ENCODE measurements around the gene OPCML.

The OPCML gene

GRCh38 chr11:133162227-133162626 lies 370.1 kb downstream of the OPCML start:
- no peaks in the 10 kb centered on the region for H3K4me1 Mint-ChIP-seq (ENCODE audit: low read depth)
- no peak overlapping the region for H3K4me3 Mint-ChIP-seq
- H3K36me3 Mint-ChIP-seq (ENCODE audit: low read depth): no peaks in the 10 kb centered on the region
- no peaks in the 10 kb centered on the region for H3K9me3 Mint-ChIP-seq
- no peak overlapping the region for H3K27ac Mint-ChIP-seq
- H3K27me3 Mint-ChIP-seq (ENCODE audit: low read depth): no peaks in the 10 kb centered on the region

GRCh38 chr11:133160754-133161153 lies 371.5 kb downstream of the OPCML start:
- no peak overlapping the region for H3K4me3 Mint-ChIP-seq

DNA sequence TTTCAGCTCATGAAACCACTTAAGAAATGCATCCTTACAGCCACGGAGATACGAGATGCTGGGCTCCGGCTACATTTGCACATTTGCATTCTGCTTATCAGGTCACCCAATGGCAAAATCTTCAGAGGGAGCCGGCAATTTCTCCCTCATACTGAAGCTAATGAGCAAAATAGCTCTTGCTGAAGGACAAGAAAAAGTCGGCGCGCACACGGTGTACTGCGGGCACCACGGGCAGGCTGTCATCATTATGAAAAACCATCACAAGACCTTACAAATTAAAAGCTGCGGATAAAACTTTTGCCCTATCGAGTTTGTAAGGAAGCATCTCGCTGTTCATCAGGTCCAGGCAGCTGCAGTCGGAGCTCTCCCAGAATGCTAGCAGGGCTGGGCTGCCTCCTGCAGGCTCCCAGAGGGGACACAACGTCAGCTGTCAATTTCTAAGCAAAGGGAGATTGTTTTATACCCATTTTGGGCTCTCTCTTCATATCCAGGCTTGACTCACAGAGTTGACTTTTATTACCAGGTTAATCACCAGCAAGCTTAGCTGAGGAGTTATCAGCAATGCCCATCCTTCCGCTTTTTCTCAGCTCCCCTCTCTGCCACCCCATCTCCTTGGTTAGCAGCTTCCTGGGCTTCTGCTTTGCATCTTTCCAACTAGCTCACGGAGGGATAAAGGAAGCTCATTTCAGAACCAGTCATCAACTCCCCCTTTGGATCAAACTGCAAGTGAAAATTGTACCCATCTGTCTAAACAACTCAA lies 375.1 kb downstream of the OPCML start:
- Mint-ChIP-seq H3K9me3 (no peaks in the 10 kb centered on the region), H3K4me1 (ENCODE audit: low read depth) (no peaks in the 10 kb centered on the region), H3K36me3 (ENCODE audit: low read depth) (no peaks in the 10 kb centered on the region), H3K27ac (no peak overlapping the region), H3K27me3 (ENCODE audit: low read depth) (no peaks in the 10 kb centered on the region), H3K4me3 (no peak overlapping the region)

More at GRCh38 chr11:133160754-133161153, 371.5 kb downstream of the OPCML start:
- no peaks in the 10 kb centered on the region for H3K27me3 Mint-ChIP-seq (ENCODE audit: low read depth)
- no peak overlapping the region for H3K27ac Mint-ChIP-seq
- no peaks in the 10 kb centered on the region for H3K4me1 Mint-ChIP-seq (ENCODE audit: low read depth)
- H3K36me3 Mint-ChIP-seq (ENCODE audit: low read depth): no peaks in the 10 kb centered on the region
- no peaks in the 10 kb centered on the region for H3K9me3 Mint-ChIP-seq

DNA sequence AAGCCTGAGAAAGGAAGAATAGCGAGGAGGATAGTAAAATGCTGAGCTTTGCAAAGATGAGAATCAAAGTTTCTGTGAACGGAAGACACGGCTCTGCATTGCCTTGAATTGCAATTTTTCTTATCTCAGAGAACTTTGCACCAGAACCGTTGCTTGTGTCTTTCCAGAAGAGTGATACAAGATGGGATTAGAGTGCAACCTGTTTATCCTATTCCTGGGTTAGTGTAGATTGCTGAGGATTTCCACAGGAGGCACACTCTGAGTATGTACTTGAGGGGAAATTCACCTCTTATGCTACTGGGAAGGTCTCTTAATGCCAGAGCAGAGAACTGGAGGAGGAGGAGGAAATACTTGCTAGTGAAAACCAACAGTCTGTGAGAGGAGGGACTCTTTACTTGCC lies 377.5 kb downstream of the OPCML start:
- Mint-ChIP-seq H3K9me3 (no peaks in the 10 kb centered on the region), H3K27me3 (ENCODE audit: low read depth) (no peaks in the 10 kb centered on the region), H3K36me3 (ENCODE audit: low read depth) (no peaks in the 10 kb centered on the region)

GRCh38 chr11:133154076-133154475 lies 378.2 kb downstream of the OPCML start:
- H3K36me3 Mint-ChIP-seq (ENCODE audit: low read depth): no peaks in the 10 kb centered on the region
- H3K4me3 Mint-ChIP-seq: no peak overlapping the region
- no peaks in the 10 kb centered on the region for H3K9me3 Mint-ChIP-seq
- no peaks in the 10 kb centered on the region for H3K27me3 Mint-ChIP-seq (ENCODE audit: low read depth)
- no peaks in the 10 kb centered on the region for H3K4me1 Mint-ChIP-seq (ENCODE audit: low read depth)
- H3K27ac Mint-ChIP-seq: no peak overlapping the region

More for the DNA sequence above, 377.5 kb downstream of the OPCML start:
- no peaks in the 10 kb centered on the region for H3K4me1 Mint-ChIP-seq (ENCODE audit: low read depth)
- H3K27ac Mint-ChIP-seq: no peak overlapping the region
- H3K4me3 Mint-ChIP-seq: no peak overlapping the region

DNA sequence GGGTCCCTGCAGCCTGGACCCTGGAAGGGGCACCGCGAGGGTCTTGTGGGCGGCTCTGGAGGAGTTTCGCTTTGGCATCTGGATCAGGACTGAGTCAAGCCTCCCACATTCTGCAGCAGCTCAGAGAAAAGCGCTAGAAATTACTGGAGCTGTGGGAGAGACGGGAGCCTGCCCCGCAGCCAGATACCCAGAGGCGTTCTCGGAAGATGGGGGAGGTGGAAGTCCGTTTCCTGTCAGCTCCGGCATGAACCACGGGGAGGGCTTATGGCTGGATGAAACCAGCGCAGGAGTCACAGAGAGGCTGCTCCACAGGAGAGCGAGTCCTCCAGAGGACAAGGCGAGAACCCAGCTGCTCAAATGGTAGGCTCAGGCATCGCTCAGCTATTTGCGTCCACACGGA lies 379.3 kb downstream of the OPCML start:
- Mint-ChIP-seq H3K9me3 (no peaks in the 10 kb centered on the region), H3K4me1 (ENCODE audit: low read depth) (no peaks in the 10 kb centered on the region), H3K36me3 (ENCODE audit: low read depth) (no peaks in the 10 kb centered on the region), H3K27ac (no peak overlapping the region), H3K4me3 (no peak overlapping the region), H3K27me3 (ENCODE audit: low read depth) (no peaks in the 10 kb centered on the region)

DNA sequence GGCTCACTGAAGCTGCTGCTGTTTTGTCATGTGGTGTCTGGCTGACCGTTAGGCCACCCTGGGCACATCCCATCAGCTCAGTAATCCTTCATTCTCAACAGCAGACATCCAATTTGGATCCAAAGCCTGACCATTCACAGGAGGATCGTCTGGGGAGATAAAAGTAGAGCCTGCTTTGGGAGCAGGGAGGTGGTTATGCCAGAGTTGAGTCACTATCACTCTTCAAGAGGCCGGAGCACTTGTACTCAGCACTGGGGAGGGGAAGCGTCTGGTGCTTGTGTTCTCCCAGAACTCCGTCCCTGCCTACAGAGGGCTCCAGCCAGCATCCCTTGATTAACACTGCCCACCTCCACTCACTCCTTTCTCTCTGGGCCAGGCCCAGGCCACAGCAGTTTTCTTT lies 382.6 kb downstream of the OPCML start:
- H3K4me1 Mint-ChIP-seq (ENCODE audit: low read depth): no peaks in the 10 kb centered on the region
- no peaks in the 10 kb centered on the region for H3K27me3 Mint-ChIP-seq (ENCODE audit: low read depth)
- H3K36me3 Mint-ChIP-seq (ENCODE audit: low read depth): no peaks in the 10 kb centered on the region
- H3K4me3 Mint-ChIP-seq: no peak overlapping the region
- H3K9me3 Mint-ChIP-seq: no peaks in the 10 kb centered on the region
- H3K27ac Mint-ChIP-seq: no peak overlapping the region

DNA sequence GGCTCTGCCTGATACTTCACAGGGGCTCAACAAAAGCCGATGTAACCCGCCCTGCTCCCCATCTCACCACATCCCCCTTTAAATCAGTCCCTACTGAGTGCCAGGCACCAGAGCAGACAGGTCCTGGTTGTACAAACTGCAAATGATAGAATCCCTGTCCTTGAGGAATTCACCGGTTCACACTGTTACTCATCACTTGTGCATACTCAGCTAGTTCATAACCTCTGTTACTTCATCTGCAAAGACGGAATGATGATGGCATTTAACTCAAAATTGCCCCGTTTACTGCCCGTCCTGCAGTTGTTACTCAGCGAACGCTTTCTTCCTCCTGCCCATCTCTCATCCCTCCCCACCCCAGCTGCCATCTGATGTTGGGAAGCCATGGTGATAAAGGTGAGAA lies 384.7 kb downstream of the OPCML start:
- Mint-ChIP-seq H3K9me3 (no peaks in the 10 kb centered on the region), H3K4me3 (no peak overlapping the region), H3K27ac (no peak overlapping the region), H3K36me3 (ENCODE audit: low read depth) (no peaks in the 10 kb centered on the region), H3K4me1 (ENCODE audit: low read depth) (no peaks in the 10 kb centered on the region), H3K27me3 (ENCODE audit: low read depth) (no peaks in the 10 kb centered on the region)

DNA sequence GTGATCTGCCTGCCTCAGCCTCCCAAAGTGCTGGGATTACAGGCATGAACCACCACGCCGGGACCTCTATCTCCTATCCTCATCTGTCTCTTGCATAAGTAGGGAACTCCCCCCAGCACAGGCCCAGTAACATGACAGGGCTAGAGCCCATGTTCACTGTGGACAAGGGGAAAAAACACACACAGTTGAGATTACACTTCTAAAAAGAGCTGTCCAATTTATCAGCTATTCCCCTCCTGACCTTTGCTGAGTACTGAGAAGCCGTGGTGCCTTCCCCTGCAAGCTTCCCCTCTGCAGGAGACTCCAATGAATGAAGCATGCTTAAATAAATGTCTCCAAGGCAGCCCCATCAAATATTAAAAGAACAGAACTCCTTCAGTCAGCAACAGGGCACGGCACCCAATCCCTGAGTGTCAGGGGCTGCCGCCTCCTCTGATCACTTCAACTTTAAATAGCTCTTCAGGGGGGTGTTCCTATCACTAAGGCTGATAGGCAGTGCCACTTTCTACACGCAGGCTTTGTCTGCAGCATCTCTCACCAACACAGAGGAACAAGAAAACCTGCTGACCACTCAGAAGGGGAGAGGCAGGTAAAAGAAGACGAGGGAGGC lies 385.5 kb downstream of the OPCML start:
- H3K4me1 Mint-ChIP-seq (ENCODE audit: low read depth): no peaks in the 10 kb centered on the region
- no peak overlapping the region for H3K4me3 Mint-ChIP-seq
- H3K27ac Mint-ChIP-seq: no peak overlapping the region
- no peaks in the 10 kb centered on the region for H3K27me3 Mint-ChIP-seq (ENCODE audit: low read depth)
- H3K9me3 Mint-ChIP-seq: no peaks in the 10 kb centered on the region
- no peaks in the 10 kb centered on the region for H3K36me3 Mint-ChIP-seq (ENCODE audit: low read depth)

GRCh38 chr11:133137939-133138338 lies 394.4 kb downstream of the OPCML start:
- H3K4me3 Mint-ChIP-seq: no peak overlapping the region
- no peaks in the 10 kb centered on the region for H3K27me3 Mint-ChIP-seq (ENCODE audit: low read depth)
- no peaks in the 10 kb centered on the region for H3K36me3 Mint-ChIP-seq (ENCODE audit: low read depth)
- H3K9me3 Mint-ChIP-seq: no peaks in the 10 kb centered on the region
- no peak overlapping the region for H3K27ac Mint-ChIP-seq
- no peaks in the 10 kb centered on the region for H3K4me1 Mint-ChIP-seq (ENCODE audit: low read depth)

DNA sequence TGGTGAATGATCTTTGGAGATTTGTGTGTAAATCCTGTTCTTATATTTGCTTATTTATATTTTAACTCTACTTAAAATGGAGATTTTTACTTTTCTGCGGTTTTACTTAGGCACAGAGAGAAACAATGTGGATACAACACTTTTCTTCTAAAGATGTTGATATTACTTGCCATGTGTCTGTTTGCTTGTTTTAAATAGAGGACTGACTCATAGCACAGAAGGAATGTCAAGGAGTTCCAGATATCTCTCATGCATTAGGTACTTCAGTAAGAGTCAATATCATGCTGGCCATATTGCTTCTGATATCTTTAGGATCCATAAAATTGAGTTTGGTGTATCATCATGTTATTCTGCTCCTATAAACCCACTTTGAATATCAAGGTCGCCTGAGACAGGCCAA lies 395.0 kb downstream of the OPCML start:
- no peak overlapping the region for H3K27ac Mint-ChIP-seq
- H3K36me3 Mint-ChIP-seq (ENCODE audit: low read depth): no peaks in the 10 kb centered on the region
- H3K4me3 Mint-ChIP-seq: no peak overlapping the region
- no peaks in the 10 kb centered on the region for H3K27me3 Mint-ChIP-seq (ENCODE audit: low read depth)
- H3K4me1 Mint-ChIP-seq (ENCODE audit: low read depth): no peaks in the 10 kb centered on the region
- H3K9me3 Mint-ChIP-seq: no peaks in the 10 kb centered on the region

- H3K9me3 Mint-ChIP-seq: no peaks in the 10 kb centered on the region
- H3K27me3 Mint-ChIP-seq (ENCODE audit: low read depth): no peaks in the 10 kb centered on the region
- H3K4me3 Mint-ChIP-seq: no peak overlapping the region
- no peak overlapping the region for H3K27ac Mint-ChIP-seq
- no peaks in the 10 kb centered on the region for H3K36me3 Mint-ChIP-seq (ENCODE audit: low read depth)
- H3K4me1 Mint-ChIP-seq (ENCODE audit: low read depth): no peaks in the 10 kb centered on the region
Measured at GRCh38 chr11:133136376-133136775, 395.9 kb downstream of the OPCML start.

- Mint-ChIP-seq H3K4me3 (no peak overlapping the region), H3K27ac (no peak overlapping the region), H3K4me1 (ENCODE audit: low read depth) (no peaks in the 10 kb centered on the region), H3K36me3 (ENCODE audit: low read depth) (no peaks in the 10 kb centered on the region), H3K9me3 (no peaks in the 10 kb centered on the region), H3K27me3 (ENCODE audit: low read depth) (no peaks in the 10 kb centered on the region)
Measured at GRCh38 chr11:133134314-133135173, 397.8 kb downstream of the OPCML start.

DNA sequence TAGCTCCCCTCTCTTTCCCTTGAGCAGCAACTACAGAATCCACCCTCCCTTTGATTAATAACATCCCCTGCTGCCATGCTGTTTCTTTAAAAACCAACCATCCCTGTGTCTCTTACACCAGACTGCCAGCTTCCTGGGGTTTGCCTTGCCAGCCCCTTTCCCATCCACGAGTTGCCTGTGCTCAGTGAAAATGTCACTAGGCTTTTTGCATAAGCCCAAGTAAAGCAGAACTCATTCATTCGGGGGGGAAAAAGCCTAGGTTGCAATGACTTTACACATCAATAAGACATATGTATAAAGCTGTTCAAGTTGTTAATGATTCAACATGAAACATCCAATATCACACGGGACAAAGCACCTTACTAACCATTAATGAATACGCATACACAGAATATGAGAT lies 398.7 kb downstream of the OPCML start:
- Mint-ChIP-seq H3K9me3 (no peaks in the 10 kb centered on the region), H3K36me3 (ENCODE audit: low read depth) (no peaks in the 10 kb centered on the region), H3K27me3 (ENCODE audit: low read depth) (no peaks in the 10 kb centered on the region), H3K27ac (no peak overlapping the region), H3K4me1 (ENCODE audit: low read depth) (no peaks in the 10 kb centered on the region), H3K4me3 (no peak overlapping the region)

DNA sequence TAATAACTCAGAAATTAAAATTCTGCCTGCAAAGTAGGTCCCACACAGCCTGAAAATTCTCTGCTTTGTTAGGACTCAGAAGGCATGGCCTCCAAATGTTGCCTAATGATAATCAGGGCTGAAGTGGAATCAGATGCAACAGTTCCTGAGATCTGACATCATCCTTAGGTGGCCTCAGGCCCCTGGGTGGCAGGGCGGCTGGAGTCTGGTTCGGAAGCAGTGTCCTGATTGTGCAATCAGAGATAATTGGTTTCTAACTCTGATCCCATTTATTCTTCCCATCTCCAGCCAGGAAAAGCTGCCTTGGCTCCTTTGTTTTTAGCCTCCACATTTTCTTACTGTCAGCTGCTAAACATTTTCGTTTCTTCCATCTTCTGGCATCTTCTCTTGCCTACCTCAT lies 399.3 kb downstream of the OPCML start:
- no peaks in the 10 kb centered on the region for H3K9me3 Mint-ChIP-seq
- H3K36me3 Mint-ChIP-seq (ENCODE audit: low read depth): no peaks in the 10 kb centered on the region
- H3K27ac Mint-ChIP-seq: no peak overlapping the region
- H3K4me3 Mint-ChIP-seq: no peak overlapping the region
- H3K27me3 Mint-ChIP-seq (ENCODE audit: low read depth): no peaks in the 10 kb centered on the region
- no peaks in the 10 kb centered on the region for H3K4me1 Mint-ChIP-seq (ENCODE audit: low read depth)

Measured in T-helper 1 cell treated with Interleukin-12 subunit alpha and Interleukin-12 subunit beta and Interleukin-4 antibody, amounts not matched to agents 30 μg/mL and 1 μg/mL, for 36 hours (primary cell).